ENCODE data around the gene LRRC34. TPM values are rescaled to one million over a fixed set of nuclear protein-coding genes. Genes with fewer than 3 reads are reported as not detected.

Gene LRRC34
- total RNA-seq, 4 donors from 2014 or later = 2.5 to 10.3 (median 4.6) TPM

GRCh38 chr3:169815590-169816150 is 3.0 kb upstream of the LRRC34 start:
- Histone ChIP-seq H3K4me1 (peaks cover 0 to 26% (median 2%) of the 10 kb centered on the region in 4 donors), H3K4me3 (no peak overlapping the region), H3K9me3 (peaks cover 0 to 11% (median 3%) of the 10 kb centered on the region in 4 donors), H3K36me3 (no peaks in the 10 kb centered on the region), H3K27ac (no peak overlapping the region), H3K27me3 (no peaks in the 10 kb centered on the region)
- DNase-seq (ENCODE audit: low spot score in 2 of 2) = no peak
- 98% methylated on average over 4 of the region's 4 CpGs for WGBS, 2 donors
- no peak for TF ChIP-seq EP300 (IDR thresholded peaks at IDR 0.05)
- no peak for TF ChIP-seq CTCF (IDR thresholded peaks at IDR 0.05)
- TF ChIP-seq POLR2A (IDR thresholded peaks at IDR 0.05) = no peak

GRCh38 chr3:169813757-169814517 is 1.2 kb upstream of the LRRC34 start:
- no peaks in the 10 kb centered on the region for H3K36me3 ChIP-seq
- 57 to 66% methylated on average over 26 to 27 of the region's 27 CpGs for WGBS, 2 donors
- H3K4me3 ChIP-seq = peak overlapping the region; percentile 10 to 71 (median 42)
- no peak for TF ChIP-seq EP300 (IDR thresholded peaks at IDR 0.05)
- TF ChIP-seq POLR2A (IDR thresholded peaks at IDR 0.05) = no peak
- peak in 4 of 5 experiments; percentile 8 to 42 (median 24) for TF ChIP-seq CTCF (IDR thresholded peaks at IDR 0.05)
- DNase-seq (ENCODE audit: low spot score in 2 of 2) = peak in 1 of 2 donors; percentile 8
- peaks cover 0 to 11% (median 3%) of the 10 kb centered on the region in 4 donors for H3K9me3 ChIP-seq
- peak overlapping the region in 2 of 4 donors; percentile 17 to 80 for H3K27ac ChIP-seq
- peaks cover 0 to 26% (median 2%) of the 10 kb centered on the region in 4 donors for H3K4me1 ChIP-seq
- H3K27me3 ChIP-seq = no peaks in the 10 kb centered on the region

GRCh38 chr3:169813278-169813677 is 574 bp upstream of the LRRC34 start:
- DNase-seq (ENCODE audit: low spot score in 2 of 2) = no peak
- Histone ChIP-seq H3K27me3 (no peaks in the 10 kb centered on the region), H3K4me1 (peaks cover 0 to 26% (median 2%) of the 10 kb centered on the region in 4 donors), H3K27ac (peak overlapping the region in 1 of 4 donors; percentile 80), H3K36me3 (no peaks in the 10 kb centered on the region), H3K9me3 (peaks cover 0 to 11% (median 3%) of the 10 kb centered on the region in 4 donors), H3K4me3 (peak overlapping the region; percentile 10 to 88 (median 65))
- WGBS, 2 donors = 56 to 57% methylated on average over 8 of the region's 8 CpGs
- no peak for TF ChIP-seq POLR2A (IDR thresholded peaks at IDR 0.05)
- TF ChIP-seq EP300 (IDR thresholded peaks at IDR 0.05) = no peak
- TF ChIP-seq CTCF (IDR thresholded peaks at IDR 0.05) = no peak

GRCh38 chr3:169811631-169812331 is 923 bp downstream of the LRRC34 start:
- Histone ChIP-seq H3K4me3 (peak overlapping the region; percentile 44 to 88 (median 65)), H3K27me3 (no peaks in the 10 kb centered on the region), H3K36me3 (no peaks in the 10 kb centered on the region), H3K27ac (peak overlapping the region in 3 of 4 donors; percentile 77 to 88 (median 80)), H3K9me3 (peaks cover 0 to 11% (median 3%) of the 10 kb centered on the region in 4 donors), H3K4me1 (peaks cover 0 to 26% (median 2%) of the 10 kb centered on the region in 4 donors)
- WGBS, 2 donors = 5 to 12% methylated on average over 19 to 24 of the region's 29 CpGs
- DNase-seq (ENCODE audit: low spot score in 2 of 2) = peak in 1 of 2 donors; percentile 17
- TF ChIP-seq CTCF (IDR thresholded peaks at IDR 0.05) = no peak
- TF ChIP-seq EP300 (IDR thresholded peaks at IDR 0.05) = no peak
- no peak for TF ChIP-seq POLR2A (IDR thresholded peaks at IDR 0.05)

All from tibial nerve (tissue), 4 donors.